WTC11 (cell line): Measurements from ENCODE around the gene EFCAB14. TPM values are rescaled to one million over a fixed set of nuclear protein-coding genes. Genes with fewer than 3 reads are reported as not detected.
"Not testable (repeated sequence)": the region's sequence is repeated elsewhere in the genome, so short reads cannot be mapped to it uniquely, and the experiment has no call there.

Experiments used
- ATAC-seq: fragments of 200-7000 bp; cut with Tn5 transposase; 2 replicates; pipeline ENCODE4 v1.10.0; 2021; ENCODE audit warnings: mild to moderate bottlenecking, moderate library complexity
- CTCF ChIA-PET: fragments of 300-600 bp; sonication (Branson Sonifier 250); formaldehyde crosslinking; loops from one replicate; lab custom pipeline; 2021; ENCODE audit warnings: antibody characterized with exemption; lab: Charles Lee
- POLR2A ChIA-PET: fragments of 350-600 bp; sonication (Branson Sonifier 250); formaldehyde crosslinking; loops from one replicate; lab custom pipeline; 2021; ENCODE audit warnings: antibody characterized with exemption; lab: Charles Lee
- DNase-seq: peaks from one replicate; pipeline ENCODE4 v3.0.0; 2021; ENCODE audit warnings: low spot score
- H3K27ac Mint-ChIP-seq: 2 replicates; pipeline ENCODE4 v1.8.0; 2021; ENCODE audit warnings: mixed read lengths
- H3K27me3 Mint-ChIP-seq: 2 replicates; pipeline ENCODE4 v1.8.0; 2021; ENCODE audit warnings: low read depth, mild to moderate bottlenecking, moderate library complexity, mixed read lengths
- H3K36me3 Mint-ChIP-seq: 2 replicates; pipeline ENCODE4 v1.8.0; 2021; ENCODE audit warnings: mixed read lengths
- H3K4me1 Mint-ChIP-seq: 2 replicates; pipeline ENCODE4 v1.8.0; 2022; ENCODE audit warnings: mixed read lengths
- H3K4me3 Mint-ChIP-seq: 2 replicates; pipeline ENCODE4 v1.8.0; 2021; ENCODE audit warnings: mild to moderate bottlenecking, moderate library complexity, mixed read lengths
- H3K9me3 Mint-ChIP-seq: 2 replicates; pipeline ENCODE4 v1.8.0; 2021; ENCODE audit warnings: mixed read lengths
- ARID4B ChIP-seq: sonication (generic); formaldehyde crosslinking; IDR thresholded peaks from 2 replicates; pipeline ENCODE4 v1.8.0; 2023; ENCODE audit warnings: missing genetic modification reagents, mild to moderate bottlenecking, borderline replicate concordance
- CTCF ChIP-seq: fragments of 200-600 bp; IDR thresholded peaks from 2 replicates; pipeline ENCODE4 v1.8.0; 2022; ENCODE audit warnings: antibody characterized with exemption
- E2F1 ChIP-seq: sonication (generic); formaldehyde crosslinking; IDR thresholded peaks from 2 replicates; pipeline ENCODE4 v1.8.0; 2022; ENCODE audit warnings: mild to moderate bottlenecking, missing genetic modification reagents
- FOXK1 ChIP-seq: sonication (generic); formaldehyde crosslinking; IDR thresholded peaks from 2 replicates; pipeline ENCODE4 v1.8.0; 2022; ENCODE audit warnings: mild to moderate bottlenecking, moderate library complexity, missing genetic modification reagents
- GABPB1 ChIP-seq: sonication (generic); formaldehyde crosslinking; IDR thresholded peaks from 2 replicates; pipeline ENCODE4 v1.8.1; 2023; ENCODE audit warnings: mild to moderate bottlenecking, missing genetic modification reagents
- GRHL2 ChIP-seq: fragments of 250-450 bp; sonication (Bioruptor Pico); IDR thresholded peaks from 2 replicates; pipeline ENCODE4 v1.8.0; 2022; ENCODE audit warnings: mild to moderate bottlenecking, moderate library complexity; ENCODE audit not compliant: insufficient replicate concordance, severe bottlenecking
- GTF2I ChIP-seq: fragments of 250-450 bp; sonication (Bioruptor Pico); conservative IDR thresholded peaks from 2 replicates; pipeline ENCODE4 v1.4.0; 2021; ENCODE audit warnings: mild to moderate bottlenecking
- HMGA2 ChIP-seq: fragments of 250-450 bp; sonication (Bioruptor Pico); IDR thresholded peaks from 2 replicates; pipeline ENCODE4 v1.4.0; 2021; ENCODE audit warnings: mild to moderate bottlenecking, moderate library complexity
- IRF2 ChIP-seq: sonication (generic); formaldehyde crosslinking; IDR thresholded peaks from 2 replicates; pipeline ENCODE4 v1.8.0; 2022; ENCODE audit warnings: low read depth, missing genetic modification reagents, borderline replicate concordance
- JAZF1 ChIP-seq: fragments of 250-450 bp; sonication (Bioruptor Pico); IDR thresholded peaks from 2 replicates; pipeline ENCODE4 v1.9.0; 2021; ENCODE audit warnings: moderate library complexity, mild to moderate bottlenecking, inconsistent platforms
- MXD4 ChIP-seq: fragments of 250-450 bp; sonication (Bioruptor Pico); IDR thresholded peaks from 2 replicates; pipeline ENCODE4 v1.8.0; 2021; ENCODE audit warnings: mild to moderate bottlenecking, moderate library complexity, borderline replicate concordance
- MYBL2 ChIP-seq: sonication (generic); formaldehyde crosslinking; IDR thresholded peaks from 2 replicates; pipeline ENCODE4 v1.8.1; 2023; ENCODE audit warnings: mild to moderate bottlenecking, moderate library complexity, missing genetic modification reagents
- NFE2L1 ChIP-seq: sonication (generic); formaldehyde crosslinking; IDR thresholded peaks from 2 replicates; pipeline ENCODE4 v1.8.1; 2023; ENCODE audit warnings: missing genetic modification reagents
- OVOL2 ChIP-seq: fragments of 250-450 bp; sonication (Bioruptor Pico); IDR thresholded peaks from 2 replicates; pipeline ENCODE4 v1.9.0; 2021; ENCODE audit warnings: mild to moderate bottlenecking, borderline replicate concordance
- RELA ChIP-seq: sonication (generic); formaldehyde crosslinking; IDR thresholded peaks from 2 replicates; pipeline ENCODE4 v1.8.1; 2022; ENCODE audit warnings: missing genetic modification reagents, mild to moderate bottlenecking, borderline replicate concordance
- TCF7 ChIP-seq: sonication (generic); formaldehyde crosslinking; IDR thresholded peaks from 2 replicates; pipeline ENCODE4 v1.8.0; 2022; ENCODE audit warnings: mild to moderate bottlenecking, low read depth, missing genetic modification reagents, moderate library complexity
- ZNF138 ChIP-seq: sonication (generic); formaldehyde crosslinking; conservative IDR thresholded peaks from 2 replicates; pipeline ENCODE4 v1.8.1; 2022; ENCODE audit warnings: mild to moderate bottlenecking, moderate library complexity, missing genetic modification reagents
- ZNF219 ChIP-seq: sonication (generic); formaldehyde crosslinking; IDR thresholded peaks from 2 replicates; pipeline ENCODE4 v1.8.0; 2023; ENCODE audit warnings: missing genetic modification reagents, mild to moderate bottlenecking, borderline replicate concordance
- ZNF416 ChIP-seq: fragments of 250-450 bp; sonication (Bioruptor Pico); IDR thresholded peaks from 2 replicates; pipeline ENCODE4 v1.9.0; 2021; ENCODE audit warnings: mild to moderate bottlenecking, inconsistent platforms
- total RNA-seq: library from RNA; stranded (reverse); gene quantifications from 3 replicates; pipeline ENCODE4 v1.2.3, GENCODE V29; 2021
- TF ChIP-seq, protein P1 (sequence below): sonication (generic); formaldehyde crosslinking; IDR thresholded peaks from 2 replicates; pipeline ENCODE4 v1.8.0; 2023; ENCODE audit warnings: mild to moderate bottlenecking, missing genetic modification reagents
- TF ChIP-seq, protein P2 (sequence below): fragments of 250-450 bp; sonication (Bioruptor Pico); IDR thresholded peaks from 2 replicates; pipeline ENCODE4 v1.9.0; 2021; ENCODE audit warnings: mild to moderate bottlenecking

The EFCAB14 gene
- total RNA-seq, 1 experiment from 2014 or later: 46.2 TPM

GRCh38 chr1:46665983-46666382, 52.9 kb downstream of the EFCAB14 start (continued):
- TF ChIP-seq, protein P1, sequence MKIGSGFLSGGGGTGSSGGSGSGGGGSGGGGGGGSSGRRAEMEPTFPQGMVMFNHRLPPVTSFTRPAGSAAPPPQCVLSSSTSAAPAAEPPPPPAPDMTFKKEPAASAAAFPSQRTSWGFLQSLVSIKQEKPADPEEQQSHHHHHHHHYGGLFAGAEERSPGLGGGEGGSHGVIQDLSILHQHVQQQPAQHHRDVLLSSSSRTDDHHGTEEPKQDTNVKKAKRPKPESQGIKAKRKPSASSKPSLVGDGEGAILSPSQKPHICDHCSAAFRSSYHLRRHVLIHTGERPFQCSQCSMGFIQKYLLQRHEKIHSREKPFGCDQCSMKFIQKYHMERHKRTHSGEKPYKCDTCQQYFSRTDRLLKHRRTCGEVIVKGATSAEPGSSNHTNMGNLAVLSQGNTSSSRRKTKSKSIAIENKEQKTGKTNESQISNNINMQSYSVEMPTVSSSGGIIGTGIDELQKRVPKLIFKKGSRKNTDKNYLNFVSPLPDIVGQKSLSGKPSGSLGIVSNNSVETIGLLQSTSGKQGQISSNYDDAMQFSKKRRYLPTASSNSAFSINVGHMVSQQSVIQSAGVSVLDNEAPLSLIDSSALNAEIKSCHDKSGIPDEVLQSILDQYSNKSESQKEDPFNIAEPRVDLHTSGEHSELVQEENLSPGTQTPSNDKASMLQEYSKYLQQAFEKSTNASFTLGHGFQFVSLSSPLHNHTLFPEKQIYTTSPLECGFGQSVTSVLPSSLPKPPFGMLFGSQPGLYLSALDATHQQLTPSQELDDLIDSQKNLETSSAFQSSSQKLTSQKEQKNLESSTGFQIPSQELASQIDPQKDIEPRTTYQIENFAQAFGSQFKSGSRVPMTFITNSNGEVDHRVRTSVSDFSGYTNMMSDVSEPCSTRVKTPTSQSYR (CRISPR knock-in tag): no peak
- TF ChIP-seq ZNF416 (no peak), GTF2I (CRISPR knock-in tag) (no peak), FOXK1 (CRISPR knock-in tag) (no peak)
- TF ChIP-seq, protein P2, sequence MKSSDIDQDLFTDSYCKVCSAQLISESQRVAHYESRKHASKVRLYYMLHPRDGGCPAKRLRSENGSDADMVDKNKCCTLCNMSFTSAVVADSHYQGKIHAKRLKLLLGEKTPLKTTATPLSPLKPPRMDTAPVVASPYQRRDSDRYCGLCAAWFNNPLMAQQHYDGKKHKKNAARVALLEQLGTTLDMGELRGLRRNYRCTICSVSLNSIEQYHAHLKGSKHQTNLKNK: no peak
- TF ChIP-seq, all 79 proteins: peak for 0

DNA sequence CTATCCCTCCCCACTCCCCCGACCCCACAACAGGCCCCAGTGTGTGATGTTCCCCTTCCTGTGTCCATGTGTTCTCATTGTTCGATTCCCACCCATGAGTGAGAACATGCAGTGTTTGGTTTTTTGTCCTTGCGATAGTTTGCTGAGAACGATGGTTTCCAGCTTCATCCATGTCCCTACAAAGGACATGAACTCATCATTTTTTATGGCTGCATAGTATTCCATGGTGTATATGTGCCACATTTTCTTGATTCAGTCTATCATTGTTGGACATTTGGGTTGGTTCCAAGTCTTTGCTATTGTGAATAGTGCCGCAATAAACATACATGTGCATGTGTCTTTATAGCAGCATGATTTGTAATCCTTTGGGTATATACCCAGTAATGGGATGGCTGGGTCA, 56.0 kb downstream of the EFCAB14 start:
- POLR2A ChIA-PET, H3K27ac Mint-ChIP-seq, H3K27me3 Mint-ChIP-seq, DNase-seq, CTCF ChIA-PET, ATAC-seq, H3K9me3 Mint-ChIP-seq, H3K4me3 Mint-ChIP-seq: not testable (repeated sequence)
- peaks cover 22% of the 10 kb centered on the region for H3K36me3 Mint-ChIP-seq
- H3K4me1 Mint-ChIP-seq: peaks cover 19% of the 10 kb centered on the region

DNA sequence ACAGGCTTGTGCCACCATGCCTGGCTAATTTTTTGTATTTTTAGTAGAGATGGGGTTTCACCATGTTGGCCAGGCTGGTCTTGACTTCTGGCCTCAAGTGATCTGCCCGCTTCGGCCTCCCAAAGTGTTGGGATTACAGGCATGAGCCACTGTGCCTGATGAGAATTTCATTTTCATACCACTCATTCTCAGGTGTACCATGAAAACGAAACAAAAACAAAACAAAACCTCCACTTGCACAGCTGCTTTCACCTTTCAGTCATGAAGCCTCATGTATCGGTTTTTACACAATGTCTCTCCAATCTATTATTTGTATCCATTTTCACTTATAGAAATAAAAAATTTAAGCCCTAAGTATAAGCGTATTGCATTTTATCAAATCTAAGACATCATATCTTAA, 58.8 kb downstream of the EFCAB14 start:
- CTCF ChIA-PET, H3K27me3 Mint-ChIP-seq, H3K4me3 Mint-ChIP-seq, H3K9me3 Mint-ChIP-seq, H3K27ac Mint-ChIP-seq, DNase-seq, POLR2A ChIA-PET, H3K4me1 Mint-ChIP-seq, ATAC-seq: not testable (repeated sequence)
- H3K36me3 Mint-ChIP-seq: peaks cover 34% of the 10 kb centered on the region

- Mint-ChIP-seq H3K27me3 (no peaks in the 10 kb centered on the region), H3K4me1 (no peaks in the 10 kb centered on the region), H3K9me3 (peaks cover 5% of the 10 kb centered on the region), H3K36me3 (peaks cover 35% of the 10 kb centered on the region), H3K4me3 (no peak overlapping the region), H3K27ac (no peak overlapping the region)
- ATAC-seq: no peak
- no peak for DNase-seq
- ChIA-PET CTCF (no interaction called here), POLR2A (no interaction called here)
- no peak for TF ChIP-seq E2F1 (CRISPR knock-in tag)
- TF ChIP-seq GRHL2 (CRISPR knock-in tag): no peak
- no peak for TF ChIP-seq ZNF219 (CRISPR knock-in tag)
- TF ChIP-seq NFE2L1 (CRISPR knock-in tag): no peak
- TF ChIP-seq MXD4 (CRISPR knock-in tag): no peak
- no peak for TF ChIP-seq OVOL2 (CRISPR knock-in tag)
- TF ChIP-seq HMGA2 (CRISPR knock-in tag): no peak
- no peak for TF ChIP-seq CTCF
- no peak for TF ChIP-seq ZNF138 (CRISPR knock-in tag)
- no peak for TF ChIP-seq MYBL2 (CRISPR knock-in tag)
- no peak for TF ChIP-seq TCF7 (CRISPR knock-in tag)
- no peak for TF ChIP-seq JAZF1 (CRISPR knock-in tag)
- no peak for TF ChIP-seq GABPB1 (CRISPR knock-in tag)
- no peak for TF ChIP-seq RELA
- no peak for TF ChIP-seq IRF2 (CRISPR knock-in tag)
- no peak for TF ChIP-seq ARID4B (CRISPR knock-in tag)
Measured at GRCh38 chr1:46659307-46659870, 59.5 kb downstream of the EFCAB14 start.
